ENCODE measurements around the gene TMEM178B.

DNA sequence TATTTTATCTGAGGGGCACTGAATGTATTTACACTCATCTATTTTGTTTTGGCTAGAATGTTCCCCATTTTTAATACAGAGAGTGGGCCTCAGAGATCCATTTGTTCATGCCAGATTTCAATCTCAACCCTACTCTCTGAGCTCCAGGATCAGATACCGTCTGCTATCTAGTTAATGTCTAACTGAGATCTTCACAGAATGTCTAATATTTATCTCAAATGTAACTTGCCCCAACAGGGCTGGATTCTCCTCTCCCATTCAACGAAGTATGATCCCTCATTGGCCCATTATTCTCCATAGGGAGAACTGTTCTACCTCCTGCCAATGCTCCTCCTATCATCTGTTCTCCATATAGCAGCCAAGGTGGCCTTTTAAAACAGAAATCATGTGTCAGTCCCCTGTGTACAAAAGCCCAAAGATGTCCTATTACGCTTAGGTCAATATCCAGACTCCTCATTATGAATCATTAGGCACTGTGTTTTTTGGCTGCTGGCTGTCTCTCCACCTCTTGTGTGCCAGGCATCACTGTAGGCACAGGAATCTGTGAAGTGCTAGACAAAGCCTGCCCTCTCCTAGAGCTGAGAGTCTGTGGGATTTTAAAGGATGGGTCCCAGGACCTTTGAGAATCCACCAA, 308.0 kb downstream of the TMEM178B start:
- TF ChIP-seq REST (IDR thresholded peaks at IDR 0.05; ENCODE audit: insufficient read depth in 1 of 2, low read depth in 2 of 2, low read length in 1 of 2) (no peak), CTCF (IDR thresholded peaks at IDR 0.05) (no peak), TCF7L2 (IDR thresholded peaks at IDR 0.05; ENCODE audit: low read depth, low read length) (no peak), POLR2AphosphoS5 (IDR thresholded peaks at IDR 0.05; ENCODE audit: low read depth, low read length) (no peak)

All from Panc1 (cell line).